DOHH2 (cell line): ENCODE results near the gene CREB5.

Source experiments
- H3F3A ChIP-seq: fragments of 200-600 bp; sonication (generic), shearing (Covaris generic); 2 replicates; pipeline ENCODE4 v1.6.0; 2016; ENCODE audit warnings: antibody characterized with exemption, mild to moderate bottlenecking; ENCODE audit not compliant: control insufficient read depth, insufficient read depth
- H3K27ac ChIP-seq: fragments of 200-600 bp; sonication (generic); 2 replicates; pipeline ENCODE4 v1.5.1; 2014; ENCODE audit warnings: low read depth, mild to moderate bottlenecking, low read length, moderate library complexity
- H3K27me3 ChIP-seq: fragments of 200-600 bp; sonication (generic); 2 replicates; pipeline ENCODE4 v1.6.1; 2014; ENCODE audit warnings: mild to moderate bottlenecking, low read length, mixed read lengths; ENCODE audit not compliant: control insufficient read depth
- H3K36me3 ChIP-seq: fragments of 200-600 bp; sonication (generic); 2 replicates; pipeline ENCODE4 v1.6.1; 2014; ENCODE audit warnings: mild to moderate bottlenecking, low read length, moderate library complexity, mixed read lengths; ENCODE audit not compliant: control insufficient read depth
- H3K4me1 ChIP-seq: fragments of 200-600 bp; sonication (generic); 2 replicates; pipeline ENCODE4 v1.6.1; 2014; ENCODE audit warnings: mild to moderate bottlenecking, low read length, mixed read lengths; ENCODE audit not compliant: control insufficient read depth
- H3K4me2 ChIP-seq: fragments of 200-600 bp; sonication (generic); 2 replicates; pipeline ENCODE4 v1.6.0; 2014; ENCODE audit warnings: mild to moderate bottlenecking, low read length, moderate library complexity
- H3K4me3 ChIP-seq: fragments of 200-600 bp; sonication (generic); 2 replicates; pipeline ENCODE4 v1.5.1; 2014; ENCODE audit warnings: mild to moderate bottlenecking, low read length, mixed read lengths
- H3K79me2 ChIP-seq: fragments of 200-600 bp; sonication (generic); 2 replicates; pipeline ENCODE4 v1.6.1; 2014; ENCODE audit warnings: mild to moderate bottlenecking, low read length, mixed read lengths; ENCODE audit not compliant: control insufficient read depth
- H3K9me2 ChIP-seq: fragments of 200-600 bp; sonication (generic); replicated peaks from 2 replicates; pipeline ENCODE4 v1.6.1; 2014; ENCODE audit warnings: mild to moderate bottlenecking, low read length, mixed read lengths; ENCODE audit not compliant: control insufficient read depth
- H3K9me3 ChIP-seq: fragments of 200-600 bp; sonication (generic); 2 replicates; pipeline ENCODE4 v1.6.1; 2014; ENCODE audit warnings: antibody characterized with exemption, low read length, mixed read lengths; ENCODE audit not compliant: control insufficient read depth, insufficient read depth
- H4K20me1 ChIP-seq: fragments of 200-600 bp; sonication (generic); 2 replicates; pipeline ENCODE4 v1.6.0; 2014; ENCODE audit warnings: low read depth, mild to moderate bottlenecking, antibody characterized with exemption, low read length, moderate library complexity; ENCODE audit not compliant: control insufficient read depth, insufficient read depth
- EZH2phosphoT487 ChIP-seq: fragments of 200-600 bp; sonication (generic); IDR thresholded peaks from 2 replicates; pipeline ENCODE4 v1.6.1; 2017; ENCODE audit warnings: borderline replicate concordance, mild to moderate bottlenecking, antibody characterized with exemption, low read length, moderate library complexity, mixed read lengths
- TF ChIP-seq, protein P1 (sequence below): fragments of 200-600 bp; sonication (generic); IDR thresholded peaks from one replicate; pipeline ENCODE4 v1.5.1; 2014; ENCODE audit warnings: antibody characterized with exemption, mild to moderate bottlenecking, low read depth, low read length; ENCODE audit not compliant: poor library complexity, severe bottlenecking

The CREB5 gene

DNA sequence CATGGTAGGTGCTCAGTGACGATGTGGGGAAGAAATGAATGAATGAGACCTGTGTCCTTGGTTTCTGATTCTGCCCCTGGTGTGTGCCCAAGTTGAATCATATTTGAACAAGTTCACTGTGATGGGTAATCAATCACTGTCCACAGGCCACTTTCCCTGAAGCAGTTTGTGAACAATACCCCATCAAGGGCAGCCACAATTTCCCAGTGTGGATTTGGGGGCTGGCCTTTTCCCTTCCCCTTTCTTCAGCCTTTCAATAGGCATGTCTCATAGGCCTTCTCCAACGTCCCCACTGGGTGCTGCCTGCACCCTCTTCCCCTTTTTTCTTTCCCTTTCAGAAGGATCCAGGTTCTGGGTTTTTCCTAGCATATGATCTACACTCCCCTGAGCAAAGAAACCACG, 64.7 kb downstream of the CREB5 start:
- H4K20me1 ChIP-seq: no peaks in the 10 kb centered on the region
- no peaks in the 10 kb centered on the region for H3K9me2 ChIP-seq
- H3K9me3 ChIP-seq: no peaks in the 10 kb centered on the region

DNA sequence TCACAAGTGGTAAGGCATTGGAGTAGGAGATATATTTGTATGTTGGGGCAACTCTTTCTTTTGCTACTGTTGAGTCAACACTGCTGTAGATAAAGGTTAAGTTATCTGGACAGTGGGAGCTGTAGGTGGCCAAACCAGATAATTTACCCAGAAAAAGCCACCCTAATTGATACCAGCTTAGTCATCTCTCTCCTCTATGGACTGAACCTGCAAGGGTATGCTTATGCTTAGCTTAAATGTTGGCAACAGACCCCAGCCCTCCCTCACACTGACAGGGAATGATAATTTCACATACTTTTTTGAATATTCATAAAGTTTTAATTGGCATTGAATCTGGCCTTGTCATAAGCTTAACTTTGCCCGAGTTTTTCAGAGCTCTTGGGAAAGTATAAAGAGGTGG, 66.3 kb downstream of the CREB5 start:
- no peaks in the 10 kb centered on the region for H3F3A ChIP-seq
- no peaks in the 10 kb centered on the region for H3K36me3 ChIP-seq
- no peak overlapping the region for H3K4me2 ChIP-seq
- H3K27ac ChIP-seq: no peak overlapping the region
- H3K4me3 ChIP-seq: no peak overlapping the region
- no peaks in the 10 kb centered on the region for H3K27me3 ChIP-seq
- TF ChIP-seq, protein P1, sequence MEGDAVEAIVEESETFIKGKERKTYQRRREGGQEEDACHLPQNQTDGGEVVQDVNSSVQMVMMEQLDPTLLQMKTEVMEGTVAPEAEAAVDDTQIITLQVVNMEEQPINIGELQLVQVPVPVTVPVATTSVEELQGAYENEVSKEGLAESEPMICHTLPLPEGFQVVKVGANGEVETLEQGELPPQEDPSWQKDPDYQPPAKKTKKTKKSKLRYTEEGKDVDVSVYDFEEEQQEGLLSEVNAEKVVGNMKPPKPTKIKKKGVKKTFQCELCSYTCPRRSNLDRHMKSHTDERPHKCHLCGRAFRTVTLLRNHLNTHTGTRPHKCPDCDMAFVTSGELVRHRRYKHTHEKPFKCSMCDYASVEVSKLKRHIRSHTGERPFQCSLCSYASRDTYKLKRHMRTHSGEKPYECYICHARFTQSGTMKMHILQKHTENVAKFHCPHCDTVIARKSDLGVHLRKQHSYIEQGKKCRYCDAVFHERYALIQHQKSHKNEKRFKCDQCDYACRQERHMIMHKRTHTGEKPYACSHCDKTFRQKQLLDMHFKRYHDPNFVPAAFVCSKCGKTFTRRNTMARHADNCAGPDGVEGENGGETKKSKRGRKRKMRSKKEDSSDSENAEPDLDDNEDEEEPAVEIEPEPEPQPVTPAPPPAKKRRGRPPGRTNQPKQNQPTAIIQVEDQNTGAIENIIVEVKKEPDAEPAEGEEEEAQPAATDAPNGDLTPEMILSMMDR: no peak
- TF ChIP-seq EZH2phosphoT487: no peak
- H3K9me2 ChIP-seq: no peaks in the 10 kb centered on the region
- H3K9me3 ChIP-seq: no peaks in the 10 kb centered on the region
- no peaks in the 10 kb centered on the region for H3K79me2 ChIP-seq
- peaks cover 34% of the 10 kb centered on the region for H3K4me1 ChIP-seq
- no peaks in the 10 kb centered on the region for H4K20me1 ChIP-seq

More for the DNA sequence above, 64.7 kb downstream of the CREB5 start:
- Histone ChIP-seq H3F3A (no peaks in the 10 kb centered on the region), H3K27ac (no peak overlapping the region), H3K4me3 (no peak overlapping the region), H3K4me1 (peaks cover 20% of the 10 kb centered on the region), H3K79me2 (no peaks in the 10 kb centered on the region), H3K4me2 (no peak overlapping the region), H3K36me3 (no peaks in the 10 kb centered on the region), H3K27me3 (no peaks in the 10 kb centered on the region)
- TF ChIP-seq, protein P1: no peak
- TF ChIP-seq EZH2phosphoT487: no peak

DNA sequence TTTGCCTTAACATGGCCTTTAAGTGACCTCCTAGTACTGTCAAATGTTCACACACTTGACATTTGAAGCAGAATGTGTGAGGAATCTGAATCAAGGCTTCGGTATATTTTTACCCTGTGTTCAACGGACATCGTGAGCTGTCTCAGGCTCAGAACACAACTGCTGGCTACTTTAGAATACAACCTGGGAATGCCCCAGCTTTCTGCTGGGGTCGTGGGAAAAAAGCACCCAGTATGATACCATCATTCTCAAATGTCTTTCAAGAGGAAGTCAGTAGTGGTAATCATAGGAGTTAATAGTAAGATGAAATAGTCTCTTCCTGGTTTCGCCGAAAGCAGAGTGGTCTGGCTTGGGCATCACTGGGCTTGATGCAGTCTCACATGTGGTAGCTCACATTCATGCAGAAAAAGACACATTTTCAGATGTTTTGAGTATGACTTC, 67.2 kb downstream of the CREB5 start:
- TF ChIP-seq, protein P1: no peak
- TF ChIP-seq EZH2phosphoT487: no peak
- H3F3A ChIP-seq: no peaks in the 10 kb centered on the region
- H3K27me3 ChIP-seq: no peaks in the 10 kb centered on the region
- H3K4me2 ChIP-seq: no peak overlapping the region
- no peaks in the 10 kb centered on the region for H4K20me1 ChIP-seq
- no peaks in the 10 kb centered on the region for H3K9me2 ChIP-seq
- H3K4me3 ChIP-seq: no peak overlapping the region
- peaks cover 34% of the 10 kb centered on the region for H3K4me1 ChIP-seq
- no peaks in the 10 kb centered on the region for H3K79me2 ChIP-seq
- H3K36me3 ChIP-seq: no peaks in the 10 kb centered on the region
- no peak overlapping the region for H3K27ac ChIP-seq
- H3K9me3 ChIP-seq: no peaks in the 10 kb centered on the region

DNA sequence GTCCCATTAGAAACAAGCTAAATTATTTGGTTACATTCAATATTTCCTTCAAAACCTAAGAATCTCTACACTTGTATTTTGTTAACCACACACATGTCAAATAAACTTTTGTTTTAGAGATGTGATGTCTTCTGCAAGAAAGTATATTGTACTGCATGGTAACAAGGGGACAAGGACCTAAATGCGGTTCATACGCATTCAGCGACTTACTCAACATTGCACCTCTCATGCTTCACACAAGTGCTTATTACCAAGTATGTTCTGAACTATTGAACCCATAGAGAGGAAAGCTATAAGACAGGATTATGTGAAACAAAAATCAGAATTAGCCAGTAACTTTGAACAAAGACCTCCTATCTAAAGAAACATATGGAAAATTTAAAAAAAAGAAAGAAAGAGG, 68.3 kb downstream of the CREB5 start:
- H3K27me3 ChIP-seq: no peaks in the 10 kb centered on the region
- no peaks in the 10 kb centered on the region for H3K9me3 ChIP-seq
- no peaks in the 10 kb centered on the region for H3K9me2 ChIP-seq
- H3F3A ChIP-seq: no peaks in the 10 kb centered on the region
- H3K4me1 ChIP-seq: peaks cover 34% of the 10 kb centered on the region
- H4K20me1 ChIP-seq: no peaks in the 10 kb centered on the region
- no peak overlapping the region for H3K4me3 ChIP-seq
- H3K79me2 ChIP-seq: no peaks in the 10 kb centered on the region
- H3K4me2 ChIP-seq: peak overlapping the region; percentile 60
- no peak for TF ChIP-seq EZH2phosphoT487
- TF ChIP-seq, protein P1: no peak
- no peaks in the 10 kb centered on the region for H3K36me3 ChIP-seq
- no peak overlapping the region for H3K27ac ChIP-seq
